ENCODE data around the gene KCNG4. TPM values are rescaled to one million over a fixed set of nuclear protein-coding genes. Genes with fewer than 3 reads are reported as not detected.

The KCNG4 gene
- polyA plus RNA-seq, 1 donor (not counting 4 experiments of a cell fraction or from before 2014, with no cell fraction given), result not detected

DNA sequence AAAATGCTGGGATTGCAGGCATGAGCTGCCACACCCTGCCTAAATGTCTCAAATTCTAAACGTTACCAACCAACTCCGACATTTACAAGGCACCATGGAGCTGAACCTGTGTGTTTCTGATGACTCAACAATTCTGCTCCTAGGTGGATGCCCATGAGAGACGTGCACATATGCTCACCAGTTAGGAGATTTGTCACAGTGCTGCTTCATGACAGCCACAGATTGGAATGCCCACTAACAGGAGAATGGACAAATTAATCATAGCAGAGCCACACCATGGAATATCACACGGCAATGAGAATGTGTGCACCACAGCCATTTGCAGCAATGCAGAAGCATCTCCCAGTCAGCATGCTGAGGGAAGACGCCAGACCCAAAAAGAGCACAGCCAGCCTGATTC, 8.0 kb upstream of the KCNG4 start:
- no peak overlapping the region for H3K9ac ChIP-seq (ENCODE audit: control insufficient read depth, extremely low read depth, insufficient read depth, low read length)

GRCh38 chr16:84247331-84247730, 7.5 kb upstream of the KCNG4 start:
- H3K4me1 ChIP-seq (ENCODE audit: control insufficient read depth, extremely low read depth, insufficient read depth, low read length), result no peaks in the 10 kb centered on the region
- no peak overlapping the region for H3K4me2 ChIP-seq (ENCODE audit: control insufficient read depth, extremely low read depth, insufficient read depth, low read depth, low read length)
- H3K9ac ChIP-seq (ENCODE audit: control insufficient read depth, extremely low read depth, insufficient read depth, low read length), result no peak overlapping the region
- H3K4me3 ChIP-seq (ENCODE audit: control insufficient read depth in 2 of 3, extremely low read depth in 1 of 3, insufficient read depth in 2 of 3, low read depth in 1 of 3, low read length in 3 of 3), result no peak overlapping the region
- H2AFZ ChIP-seq (ENCODE audit: control insufficient read depth, low read length), result no peak overlapping the region
- DNase-seq (ENCODE audit: low read depth, low spot score), result no peak
- H3K9me3 ChIP-seq (ENCODE audit: control insufficient read depth, low read depth, low read length), result no peaks in the 10 kb centered on the region
- no peak overlapping the region for H3K27ac ChIP-seq (ENCODE audit: control insufficient read depth, insufficient read depth, low read length)
- TF ChIP-seq, protein P1, sequence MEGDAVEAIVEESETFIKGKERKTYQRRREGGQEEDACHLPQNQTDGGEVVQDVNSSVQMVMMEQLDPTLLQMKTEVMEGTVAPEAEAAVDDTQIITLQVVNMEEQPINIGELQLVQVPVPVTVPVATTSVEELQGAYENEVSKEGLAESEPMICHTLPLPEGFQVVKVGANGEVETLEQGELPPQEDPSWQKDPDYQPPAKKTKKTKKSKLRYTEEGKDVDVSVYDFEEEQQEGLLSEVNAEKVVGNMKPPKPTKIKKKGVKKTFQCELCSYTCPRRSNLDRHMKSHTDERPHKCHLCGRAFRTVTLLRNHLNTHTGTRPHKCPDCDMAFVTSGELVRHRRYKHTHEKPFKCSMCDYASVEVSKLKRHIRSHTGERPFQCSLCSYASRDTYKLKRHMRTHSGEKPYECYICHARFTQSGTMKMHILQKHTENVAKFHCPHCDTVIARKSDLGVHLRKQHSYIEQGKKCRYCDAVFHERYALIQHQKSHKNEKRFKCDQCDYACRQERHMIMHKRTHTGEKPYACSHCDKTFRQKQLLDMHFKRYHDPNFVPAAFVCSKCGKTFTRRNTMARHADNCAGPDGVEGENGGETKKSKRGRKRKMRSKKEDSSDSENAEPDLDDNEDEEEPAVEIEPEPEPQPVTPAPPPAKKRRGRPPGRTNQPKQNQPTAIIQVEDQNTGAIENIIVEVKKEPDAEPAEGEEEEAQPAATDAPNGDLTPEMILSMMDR (optimal IDR thresholded peaks at IDR 0.05 in 1 of 3, IDR thresholded peaks at IDR 0.05 in 1 of 3, conservative IDR thresholded peaks at IDR 0.05 in 1 of 3; ENCODE audit: extremely low read depth in 1 of 3, insufficient read depth in 2 of 3, low read length in 3 of 3), result no peak
- TF ChIP-seq EZH2 (IDR thresholded peaks at IDR 0.05; ENCODE audit: low read length), result no peak
- dilution Hi-C loops (cut with MboI; ENCODE audit: extremely low pct_ligation_motif_present, low sequenced_read_pairs), result no loop called here
- no peaks in the 10 kb centered on the region for H3K9me1 ChIP-seq (ENCODE audit: control insufficient read depth, extremely low read depth, insufficient read depth, low read length)
- no peaks in the 10 kb centered on the region for H4K20me1 ChIP-seq (ENCODE audit: control insufficient read depth, extremely low read depth, insufficient read depth, low read length)
- peaks cover 3% of the 10 kb centered on the region for H3K27me3 ChIP-seq (ENCODE audit: control insufficient read depth, extremely low read depth, insufficient read depth, low read length)
- FAIRE-seq, result no peak
- no peaks in the 10 kb centered on the region for H3K79me2 ChIP-seq (ENCODE audit: control insufficient read depth, insufficient read depth, low read length)
- H3K36me3 ChIP-seq (ENCODE audit: control insufficient read depth in 2 of 2, extremely low read depth in 1 of 2, insufficient read depth in 2 of 2, low read length in 2 of 2), result no peaks in the 10 kb centered on the region

More for the DNA sequence above, 8.0 kb upstream of the KCNG4 start:
- DNase-seq (ENCODE audit: low read depth, low spot score), result no peak
- TF ChIP-seq EZH2 (IDR thresholded peaks at IDR 0.05; ENCODE audit: low read length), result no peak
- TF ChIP-seq, protein P1 (optimal IDR thresholded peaks at IDR 0.05 in 1 of 3, IDR thresholded peaks at IDR 0.05 in 1 of 3, conservative IDR thresholded peaks at IDR 0.05 in 1 of 3; ENCODE audit: extremely low read depth in 1 of 3, insufficient read depth in 2 of 3, low read length in 3 of 3), result no peak
- Histone ChIP-seq H3K4me1 (ENCODE audit: control insufficient read depth, extremely low read depth, insufficient read depth, low read length) (no peaks in the 10 kb centered on the region), H3K27me3 (ENCODE audit: control insufficient read depth, extremely low read depth, insufficient read depth, low read length) (no peaks in the 10 kb centered on the region), H3K79me2 (ENCODE audit: control insufficient read depth, insufficient read depth, low read length) (no peaks in the 10 kb centered on the region), H3K27ac (ENCODE audit: control insufficient read depth, insufficient read depth, low read length) (no peak overlapping the region), H3K4me2 (ENCODE audit: control insufficient read depth, extremely low read depth, insufficient read depth, low read depth, low read length) (no peak overlapping the region), H2AFZ (ENCODE audit: control insufficient read depth, low read length) (no peak overlapping the region), H3K4me3 (ENCODE audit: control insufficient read depth in 2 of 3, extremely low read depth in 1 of 3, insufficient read depth in 2 of 3, low read depth in 1 of 3, low read length in 3 of 3) (no peak overlapping the region), H3K9me1 (ENCODE audit: control insufficient read depth, extremely low read depth, insufficient read depth, low read length) (no peaks in the 10 kb centered on the region), H4K20me1 (ENCODE audit: control insufficient read depth, extremely low read depth, insufficient read depth, low read length) (no peaks in the 10 kb centered on the region), H3K9me3 (ENCODE audit: control insufficient read depth, low read depth, low read length) (no peaks in the 10 kb centered on the region), H3K36me3 (ENCODE audit: control insufficient read depth in 2 of 2, extremely low read depth in 1 of 2, insufficient read depth in 2 of 2, low read length in 2 of 2) (no peaks in the 10 kb centered on the region)
- dilution Hi-C loops (cut with MboI; ENCODE audit: extremely low pct_ligation_motif_present, low sequenced_read_pairs), result no loop called here
- FAIRE-seq, result no peak

Measured in keratinocyte (primary cell).